ENCODE measurements around the gene HCFC1R1.
A peak's percentile ranks its signal among the peaks of the same experiment; 100 is the strongest.

Gene HCFC1R1

GRCh38 chr16:2981177-2981898 lies 42.4 kb downstream of the HCFC1R1 start:
- TF ChIP-seq FOXP2 (optimal IDR thresholded peaks at IDR 0.05; ENCODE audit: borderline replicate concordance, extremely low read depth, extremely low read length, insufficient read depth), result no peak
- no peak for TF ChIP-seq REST (IDR thresholded peaks at IDR 0.05; ENCODE audit: insufficient read depth in 1 of 2, low read depth in 2 of 2, low read length in 2 of 2)
- TF ChIP-seq SIN3A (IDR thresholded peaks at IDR 0.05; ENCODE audit: borderline replicate concordance, insufficient read depth, low read length), result no peak
- no peak for TF ChIP-seq POLR2AphosphoS5 (IDR thresholded peaks at IDR 0.05; ENCODE audit: low read depth, low read length)
- TF ChIP-seq TAF1 (IDR thresholded peaks at IDR 0.05; ENCODE audit: borderline replicate concordance, insufficient read depth, low read length), result no peak

DNA sequence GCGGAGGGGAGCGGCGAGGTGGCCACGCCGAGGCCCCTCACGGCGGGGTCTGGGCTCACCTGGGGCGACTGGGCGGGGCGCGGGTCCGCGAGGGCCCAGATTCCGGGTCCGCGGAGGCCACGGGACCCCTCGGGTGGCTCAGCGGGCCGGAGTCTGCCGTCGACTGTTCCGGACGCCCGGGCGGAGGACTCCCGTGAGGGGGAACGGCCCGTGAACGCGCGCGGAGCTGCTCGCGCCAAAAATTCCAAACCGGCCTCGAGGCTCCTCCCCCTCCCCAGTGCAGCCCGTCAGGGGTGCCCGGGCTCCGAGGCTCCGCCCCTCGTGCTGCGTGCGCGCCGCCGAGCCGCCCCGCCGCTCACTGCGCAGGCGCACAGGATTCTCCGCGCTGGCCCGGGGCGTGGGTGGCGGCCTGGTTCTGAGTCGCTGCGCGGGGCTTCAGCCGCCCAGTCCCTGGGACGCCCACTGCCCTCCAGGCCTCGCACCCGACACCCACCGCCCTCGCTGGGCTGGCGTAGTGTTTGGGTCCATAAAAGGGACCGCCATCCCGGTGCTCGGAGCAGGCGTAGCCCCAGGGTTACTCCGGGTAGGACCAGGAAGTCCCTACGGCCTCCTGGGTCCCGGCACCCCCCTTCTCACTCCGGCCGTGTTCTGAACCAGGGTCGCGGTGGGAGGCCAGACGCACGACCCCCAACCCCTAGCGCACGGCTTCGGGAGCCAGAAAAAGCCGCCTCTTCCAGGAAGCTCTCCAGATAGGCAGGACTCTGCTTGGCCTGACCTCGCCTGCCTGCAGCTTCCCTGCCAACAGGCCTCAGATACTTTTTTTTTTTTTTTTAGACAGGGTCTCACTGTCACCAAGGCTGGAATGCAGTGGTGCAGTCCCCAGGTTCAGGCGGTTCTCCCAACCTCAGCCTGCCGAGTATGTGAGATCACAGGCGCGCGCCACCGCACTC lies 43.2 kb downstream of the HCFC1R1 start, which contains the start of gene PKMYT1:
PKMYT1 (minus strand) TSS at position 220 of the 950 bp plus-strand sequence. CDS start 789 bp downstream, outside the sequence.
- TF ChIP-seq SIN3A (IDR thresholded peaks at IDR 0.05; ENCODE audit: borderline replicate concordance, insufficient read depth, low read length) (no peak), TAF1 (IDR thresholded peaks at IDR 0.05; ENCODE audit: borderline replicate concordance, insufficient read depth, low read length) (peak; percentile 67; the same call in 1 of the 2 replicates), REST (IDR thresholded peaks at IDR 0.05; ENCODE audit: insufficient read depth in 1 of 2, low read depth in 2 of 2, low read length in 2 of 2) (no peak), POLR2AphosphoS5 (IDR thresholded peaks at IDR 0.05; ENCODE audit: low read depth, low read length) (peak; percentile 91), FOXP2 (optimal IDR thresholded peaks at IDR 0.05; ENCODE audit: borderline replicate concordance, extremely low read depth, extremely low read length, insufficient read depth) (no peak)

DNA sequence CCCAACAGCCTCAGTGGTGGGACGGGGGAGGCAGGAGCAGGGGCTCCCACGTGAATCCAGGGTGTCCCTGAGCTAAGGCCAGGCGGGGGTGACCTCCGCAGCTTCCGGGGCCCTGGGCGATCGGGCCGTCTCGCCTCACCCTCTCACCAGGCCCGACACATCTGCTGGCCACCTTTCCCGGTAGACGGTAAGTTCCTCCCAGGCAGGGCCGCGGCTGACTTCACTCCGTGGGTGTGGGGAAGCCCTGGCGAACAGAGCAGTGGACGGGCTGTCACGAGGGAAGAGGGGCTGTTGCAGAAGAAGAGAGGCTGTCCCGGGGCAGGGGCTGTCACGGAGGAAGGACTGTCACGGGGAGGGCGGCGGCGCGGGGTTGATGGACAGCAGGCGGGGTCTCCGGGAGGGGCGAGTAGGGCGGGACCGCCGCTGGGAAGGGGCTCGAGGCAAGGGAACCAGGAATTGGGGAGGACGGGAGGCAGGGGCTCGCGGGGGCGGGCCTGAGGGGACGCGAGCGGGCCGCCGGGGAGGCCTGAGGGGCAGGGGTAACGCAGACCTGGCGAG lies 44.0 kb downstream of the HCFC1R1 start:
- TF ChIP-seq SIN3A (IDR thresholded peaks at IDR 0.05; ENCODE audit: borderline replicate concordance, insufficient read depth, low read length) (no peak), REST (IDR thresholded peaks at IDR 0.05; ENCODE audit: insufficient read depth in 1 of 2, low read depth in 2 of 2, low read length in 2 of 2) (no peak), TAF1 (IDR thresholded peaks at IDR 0.05; ENCODE audit: borderline replicate concordance, insufficient read depth, low read length) (0 out of 2 replicates have a peak, but pooled peaks have one; percentile 31)

DNA sequence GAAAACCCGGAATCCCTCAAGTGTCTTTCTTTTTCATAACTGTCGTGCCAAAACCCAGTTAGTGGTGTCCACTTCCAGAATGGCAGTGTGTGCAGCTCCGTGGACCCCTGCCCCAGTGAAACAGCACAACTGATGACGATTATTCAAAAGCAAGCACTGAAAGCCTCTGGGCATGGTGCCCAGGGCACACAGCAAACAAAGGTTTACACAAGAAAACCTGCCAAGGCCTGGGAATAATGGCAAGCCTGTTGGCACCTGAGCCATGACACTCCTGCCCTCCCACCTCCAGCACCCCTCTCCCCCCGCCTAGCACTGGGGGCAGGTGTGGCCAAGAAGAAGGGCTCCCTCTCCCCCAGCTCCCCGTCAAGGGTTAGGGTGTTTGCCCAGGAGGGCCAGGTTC lies 46.3 kb downstream of the HCFC1R1 start:
- TF ChIP-seq REST (IDR thresholded peaks at IDR 0.05; ENCODE audit: insufficient read depth in 1 of 2, low read depth in 2 of 2, low read length in 2 of 2) (no peak), FOXP2 (optimal IDR thresholded peaks at IDR 0.05; ENCODE audit: borderline replicate concordance, extremely low read depth, extremely low read length, insufficient read depth) (no peak), POLR2AphosphoS5 (IDR thresholded peaks at IDR 0.05; ENCODE audit: low read depth, low read length) (no peak), TAF1 (IDR thresholded peaks at IDR 0.05; ENCODE audit: borderline replicate concordance, insufficient read depth, low read length) (no peak), SIN3A (IDR thresholded peaks at IDR 0.05; ENCODE audit: borderline replicate concordance, insufficient read depth, low read length) (no peak)
